HG03432 (cell line): ENCODE results near the gene PKD2.
"Not testable (repeated sequence)": the region's sequence is repeated elsewhere in the genome, so short reads cannot be mapped to it uniquely, and the experiment has no call there.

Experiments
- ATAC-seq: cut with Tn5 transposase; IDR thresholded peaks from one replicate; pipeline ENCODE4 v1.9.1; 2021; ENCODE audit warnings: mild to moderate bottlenecking, moderate library complexity; ENCODE audit not compliant: unreplicated experiment

Gene PKD2

DNA sequence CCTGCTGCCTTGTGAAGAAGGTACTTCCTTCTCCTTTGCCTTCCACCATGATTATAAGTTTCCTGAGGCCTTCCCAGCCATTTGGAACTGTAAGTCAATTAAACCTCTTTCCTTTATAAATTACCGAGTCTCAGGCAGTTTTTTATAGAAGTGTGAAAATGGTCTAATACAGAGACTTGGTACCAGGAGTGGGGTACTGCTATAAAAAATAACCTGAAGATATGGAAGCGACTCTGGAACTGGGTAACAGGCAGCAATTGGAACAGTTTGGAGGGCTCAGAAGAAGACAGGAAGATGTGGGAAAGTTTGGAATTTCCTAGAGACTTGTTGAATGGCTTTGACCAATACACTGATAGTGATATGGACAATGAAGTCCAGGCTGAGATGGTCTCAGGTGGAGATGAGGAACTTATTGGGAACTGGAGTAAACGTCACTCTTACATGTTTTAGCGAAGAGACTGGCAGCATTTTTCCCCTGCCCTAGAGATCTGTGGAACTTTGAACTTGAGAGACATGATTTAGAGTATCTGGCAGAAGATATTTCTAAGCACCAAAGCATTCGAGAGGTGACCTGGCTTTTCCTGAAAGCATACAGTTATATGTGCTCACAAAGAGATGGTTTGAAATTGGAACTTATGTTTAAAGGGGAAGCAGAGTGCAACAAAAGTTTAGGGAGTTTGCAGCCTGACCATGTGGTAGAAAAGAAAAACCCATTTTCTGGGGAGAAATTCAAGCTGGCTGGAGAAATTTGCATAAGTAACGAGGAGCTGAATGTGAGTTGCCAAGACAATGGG, 18.6 kb downstream of the PKD2 start:
- ATAC-seq = not testable (repeated sequence)

- no peak for ATAC-seq
Observed at GRCh38 chr4:88027611-88028608, 20.5 kb downstream of the PKD2 start.

DNA sequence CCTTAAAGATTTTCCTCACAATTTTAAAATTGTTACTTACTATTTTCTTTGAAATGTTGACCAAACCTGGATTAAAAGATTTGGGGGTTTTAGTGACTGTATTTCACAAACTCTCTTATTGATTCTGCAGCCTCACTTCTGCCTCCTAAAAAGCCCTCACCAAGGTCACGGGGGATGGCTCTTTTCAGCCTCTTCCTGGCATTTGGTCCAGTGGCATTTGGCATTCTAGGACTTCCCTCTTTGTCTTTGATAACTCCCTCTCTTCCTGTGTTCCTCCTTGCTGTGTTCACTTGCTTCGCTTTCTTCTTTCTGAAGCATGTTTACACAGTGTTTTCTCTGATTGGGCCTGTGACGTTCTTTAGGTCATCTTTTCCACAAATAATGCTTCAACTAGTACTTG, 21.5 kb downstream of the PKD2 start:
- ATAC-seq = no peak

DNA sequence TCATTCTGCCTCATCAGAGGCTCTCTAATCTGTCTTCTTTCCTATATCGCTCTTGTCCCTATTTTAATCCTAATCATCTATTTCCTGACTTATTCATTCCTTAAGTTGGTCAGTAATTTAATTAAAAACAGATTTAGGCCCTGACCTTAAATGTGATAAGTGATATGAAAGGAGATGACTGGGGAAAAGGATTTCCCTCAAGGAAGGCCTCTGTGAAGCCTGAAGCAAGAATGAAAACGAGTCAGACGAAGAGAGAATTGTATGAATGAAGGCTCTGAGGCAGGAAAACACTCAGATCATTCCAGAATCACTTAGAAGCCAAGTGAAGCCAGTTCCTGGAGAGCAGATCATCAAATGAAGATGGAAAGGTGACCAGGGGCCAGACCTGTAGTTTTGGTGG, 22.1 kb downstream of the PKD2 start:
- ATAC-seq = no peak

GRCh38 chr4:88030565-88031310, 23.3 kb downstream of the PKD2 start:
- ATAC-seq = no peak

- peak; percentile 82 for ATAC-seq
Observed at GRCh38 chr4:88033309-88033708, 25.9 kb downstream of the PKD2 start.

- ATAC-seq = no peak
Observed at GRCh38 chr4:88035292-88035691, 27.9 kb downstream of the PKD2 start.

DNA sequence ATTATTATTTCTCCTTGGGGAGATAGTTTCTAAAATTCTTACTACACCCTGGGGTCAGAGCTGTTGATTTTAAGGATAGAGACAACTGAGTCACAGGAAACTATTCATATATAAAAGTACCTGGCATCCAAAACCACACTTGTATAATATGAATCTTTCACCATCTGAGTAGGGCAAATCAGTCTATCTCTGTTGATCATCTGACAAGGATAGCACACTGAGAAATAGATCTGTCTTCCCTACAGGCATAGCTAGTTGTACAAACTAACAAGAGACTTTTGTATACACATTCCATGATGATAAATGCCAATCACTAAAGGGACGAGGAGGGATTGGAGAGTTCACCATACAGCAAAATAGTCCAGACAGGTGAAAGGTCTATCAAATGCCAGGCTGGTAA, 30.0 kb downstream of the PKD2 start:
- ATAC-seq = no peak

GRCh38 chr4:88037936-88038335, 30.5 kb downstream of the PKD2 start:
- no peak for ATAC-seq

GRCh38 chr4:88040707-88041106, 33.3 kb downstream of the PKD2 start:
- ATAC-seq = no peak

DNA sequence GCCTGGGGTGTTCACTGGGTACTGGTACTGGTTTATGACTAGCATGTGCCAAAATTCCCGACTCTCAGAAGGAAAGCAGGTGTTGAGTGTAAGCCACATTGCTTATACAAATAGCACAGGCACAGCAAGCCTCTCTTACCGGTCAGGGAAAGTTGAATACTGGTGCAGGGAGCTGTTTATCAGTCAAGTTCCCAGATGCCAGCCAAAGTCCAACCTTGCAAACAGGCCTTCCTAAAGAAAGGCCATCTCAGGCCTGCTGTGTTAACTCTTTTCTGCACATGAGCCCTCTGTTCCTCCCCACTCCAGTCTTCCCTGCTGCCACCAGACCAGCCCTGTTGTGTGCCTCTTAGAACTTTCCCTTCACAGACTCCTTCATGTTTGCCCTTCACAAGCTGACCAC, 34.2 kb downstream of the PKD2 start:
- no peak for ATAC-seq

DNA sequence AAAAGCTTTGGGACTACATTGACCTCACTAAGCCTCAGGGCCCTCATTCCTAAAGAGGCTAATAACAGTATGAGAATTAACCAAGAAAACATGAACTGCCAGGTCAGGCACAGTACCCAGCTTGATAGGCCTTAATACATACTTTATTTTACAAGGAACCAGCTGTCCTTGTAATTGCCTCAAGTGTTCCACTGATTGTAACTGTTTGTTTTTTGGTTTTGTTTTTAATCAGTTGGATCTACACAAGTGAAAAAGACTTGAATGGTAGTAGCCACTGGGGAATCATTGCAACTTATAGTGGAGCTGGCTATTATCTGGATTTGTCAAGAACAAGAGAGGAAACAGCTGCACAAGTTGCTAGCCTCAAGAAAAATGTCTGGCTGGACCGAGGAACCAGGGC, 35.6 kb downstream of the PKD2 start:
- no peak for ATAC-seq

- no peak for ATAC-seq
Observed at GRCh38 chr4:88043586-88044340, 36.3 kb downstream of the PKD2 start.

- no peak for ATAC-seq
Observed at GRCh38 chr4:88045021-88045420, 37.6 kb downstream of the PKD2 start.

- no peak for ATAC-seq
Observed at GRCh38 chr4:88054229-88054628, 46.8 kb downstream of the PKD2 start.

- ATAC-seq = peak; percentile 58
Observed at GRCh38 chr4:88054901-88055300, 47.5 kb downstream of the PKD2 start.

DNA sequence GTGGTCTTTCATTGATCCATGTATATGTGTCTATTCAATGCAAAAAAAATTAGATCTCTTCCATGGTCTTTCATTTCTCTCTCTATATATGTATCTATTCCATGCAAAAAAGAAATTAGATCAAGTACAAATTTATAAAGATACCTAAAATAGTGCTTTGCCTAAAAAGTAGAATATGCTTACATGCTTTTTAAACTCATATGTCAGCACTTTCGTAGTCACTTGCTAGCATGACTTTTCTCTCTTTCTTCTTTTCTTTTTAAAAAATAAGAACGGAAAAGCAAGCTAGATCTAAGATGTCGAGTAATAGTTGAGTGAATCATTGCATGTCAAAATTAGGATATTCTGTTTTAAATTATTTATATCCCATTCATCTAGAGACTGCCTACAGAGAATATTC, 50.9 kb downstream of the PKD2 start:
- ATAC-seq = no peak

- ATAC-seq = no peak
Observed at GRCh38 chr4:88059766-88060165, 52.3 kb downstream of the PKD2 start.

GRCh38 chr4:88060431-88060830, 53.0 kb downstream of the PKD2 start:
- no peak for ATAC-seq

DNA sequence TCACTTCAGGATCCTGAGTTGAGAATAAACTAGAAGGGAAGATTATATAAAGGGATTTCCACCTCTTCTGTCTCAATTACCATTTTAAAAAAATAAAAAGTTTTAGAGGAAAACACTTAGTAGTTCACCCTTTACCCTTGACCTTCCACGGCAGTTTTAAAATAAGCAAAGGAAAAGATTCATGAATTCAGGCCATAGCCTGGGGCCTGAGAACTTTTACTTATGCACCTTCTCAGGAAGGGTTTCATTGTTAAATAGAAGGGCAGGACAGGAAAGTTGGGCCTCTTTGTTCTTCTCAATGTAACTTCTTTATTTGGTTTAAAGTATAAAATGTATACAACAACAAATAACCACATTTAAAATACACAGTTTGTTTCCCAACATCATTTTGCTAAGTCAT, 54.9 kb downstream of the PKD2 start:
- no peak for ATAC-seq
